Measurements from ENCODE around the gene UBE2E1.
"Not testable (repeated sequence)": the region's sequence is repeated elsewhere in the genome, so short reads cannot be mapped to it uniquely, and the experiment has no call there.

UBE2E1 gene

DNA sequence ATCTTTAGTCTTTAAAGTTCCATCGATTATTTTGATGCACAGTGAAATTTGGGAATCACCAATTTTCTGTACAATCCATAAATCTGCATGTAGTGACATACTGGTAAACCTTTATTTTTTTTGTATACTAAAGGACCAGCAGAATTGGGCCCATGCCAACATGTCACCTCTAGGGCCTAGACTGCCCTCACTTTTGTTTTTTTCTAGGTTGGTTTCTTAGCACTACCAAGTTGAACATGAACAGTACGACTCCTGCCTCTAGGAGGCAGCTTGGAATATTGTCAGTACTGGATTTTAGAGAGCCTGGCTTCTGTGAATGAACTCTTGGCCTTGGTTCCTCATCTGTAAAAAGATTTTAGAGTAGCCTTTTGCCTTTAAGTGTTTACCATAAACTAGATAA lies 78.7 kb downstream of the UBE2E1 start:
- DNase-seq: no peak

GRCh38 chr3:23885210-23885609 lies 79.5 kb downstream of the UBE2E1 start:
- DNase-seq: no peak

DNA sequence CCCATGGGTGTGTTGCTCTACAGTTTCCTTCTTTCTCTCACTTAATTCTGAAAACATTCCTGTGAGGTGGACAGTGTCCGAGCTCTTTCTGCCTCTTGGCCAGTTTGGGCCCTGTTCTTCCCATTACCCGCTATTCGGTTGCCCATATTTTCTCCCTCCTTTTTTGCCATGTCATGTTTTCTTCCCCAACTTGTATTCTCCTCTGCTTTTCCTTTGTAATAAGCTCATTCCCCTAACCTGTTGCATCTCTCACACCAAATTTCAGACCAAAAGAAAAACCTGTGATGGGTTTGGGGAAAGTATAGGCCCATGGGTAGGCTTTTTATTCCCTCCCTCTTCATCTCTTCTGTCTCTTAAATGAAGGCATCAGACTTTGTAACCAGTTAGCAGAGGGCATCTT lies 80.6 kb downstream of the UBE2E1 start:
- DNase-seq: no peak

GRCh38 chr3:23888617-23889228 lies 83.0 kb downstream of the UBE2E1 start:
- no peak for DNase-seq

DNA sequence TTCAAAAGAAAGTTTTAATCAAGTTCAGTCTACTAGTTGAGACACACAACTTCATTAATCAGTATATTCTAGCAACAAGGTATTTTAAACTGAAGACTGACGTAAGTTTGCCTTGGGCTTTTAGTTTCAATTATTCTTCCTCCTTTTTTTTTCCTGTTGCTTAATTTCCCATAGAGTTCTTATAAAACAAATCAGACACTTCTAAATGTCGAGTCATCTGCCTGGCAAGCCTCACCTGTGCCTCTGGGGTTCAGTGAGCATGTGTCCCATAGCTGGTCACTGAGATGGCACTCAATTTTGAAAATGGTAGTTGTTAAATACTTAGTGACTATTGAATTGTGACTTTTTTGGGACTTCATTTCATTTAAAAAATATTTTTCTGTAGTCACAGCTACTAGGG lies 83.6 kb downstream of the UBE2E1 start:
- no peak for DNase-seq

GRCh38 chr3:23889950-23890349 lies 84.2 kb downstream of the UBE2E1 start:
- DNase-seq: no peak

GRCh38 chr3:23894254-23895061 lies 88.7 kb downstream of the UBE2E1 start:
- no peak for DNase-seq

GRCh38 chr3:23895181-23895580 lies 89.4 kb downstream of the UBE2E1 start:
- no peak for DNase-seq

DNA sequence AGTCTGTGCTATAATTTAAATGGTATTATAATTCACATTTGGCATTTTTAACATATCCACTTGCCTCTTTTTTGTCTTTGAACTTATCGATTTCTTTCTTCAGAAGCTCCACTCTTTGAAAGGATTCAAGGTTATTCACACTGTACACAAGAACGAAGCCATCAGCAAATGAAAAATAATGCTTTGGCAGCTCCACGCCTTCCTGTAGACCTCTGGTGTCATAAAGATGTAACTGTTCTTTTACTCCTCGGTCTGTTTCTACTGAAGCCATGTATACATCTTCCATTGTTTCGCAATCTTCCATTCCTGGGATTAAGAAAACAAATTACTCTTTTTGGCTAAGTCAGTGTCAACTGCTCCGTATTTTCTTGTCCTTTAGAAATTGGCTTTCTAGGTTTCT lies 95.0 kb downstream of the UBE2E1 start:
- DNase-seq: no peak

DNA sequence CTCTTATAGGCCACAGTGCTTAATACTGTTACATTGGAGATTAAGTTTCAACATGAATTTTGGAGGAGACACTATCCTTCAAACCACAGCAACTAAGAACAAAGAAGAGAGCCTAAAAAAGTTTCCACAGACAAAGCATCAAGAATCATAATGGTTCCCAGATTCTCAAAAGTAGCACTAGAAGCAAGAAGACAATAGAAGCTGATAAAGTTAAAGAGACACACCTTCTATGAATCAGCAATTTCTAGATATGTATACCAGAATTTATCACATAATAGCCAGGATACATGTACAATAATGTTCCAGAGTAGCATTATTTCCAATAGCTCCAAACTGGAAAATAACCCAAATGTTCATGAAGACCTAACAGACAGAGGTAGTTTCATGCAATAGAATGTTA lies 98.8 kb downstream of the UBE2E1 start:
- no peak for DNase-seq

DNA sequence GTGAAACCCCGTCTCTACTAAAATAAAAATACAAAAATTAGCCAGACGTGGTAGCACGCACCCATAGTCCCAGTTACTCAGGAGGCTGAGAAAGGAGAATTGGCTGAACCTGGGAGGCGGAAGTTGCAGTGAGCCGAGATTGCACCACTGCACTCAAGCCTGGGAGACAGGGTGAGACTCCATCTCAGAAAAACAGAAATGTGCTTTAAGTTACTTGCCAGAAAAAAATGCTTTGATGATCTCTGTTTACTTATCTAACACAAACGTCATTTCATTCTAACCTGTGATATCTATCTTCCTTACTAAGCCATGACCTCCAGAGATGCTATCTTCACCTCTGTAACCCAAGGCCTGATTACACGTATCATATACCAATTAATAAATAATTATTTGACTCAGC lies 103.6 kb downstream of the UBE2E1 start:
- no peak for DNase-seq

DNA sequence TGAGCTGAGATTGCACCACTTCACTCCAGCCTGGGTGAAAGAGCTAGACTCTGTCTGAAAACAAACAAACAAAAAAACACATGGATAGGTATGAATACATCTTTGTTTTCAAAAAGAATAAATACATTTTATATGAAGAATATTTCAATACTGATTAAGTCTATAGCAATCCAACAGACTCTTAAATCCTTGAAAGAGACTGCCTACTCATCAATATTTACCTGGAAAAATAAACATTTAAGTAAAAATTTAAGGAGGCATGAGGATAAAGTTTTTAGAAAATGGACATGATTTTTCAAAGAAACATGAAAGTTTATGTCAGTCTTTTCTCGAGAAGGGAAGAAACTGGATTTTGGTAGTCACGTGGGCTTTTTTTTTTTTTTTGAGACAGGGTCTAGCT lies 105.6 kb downstream of the UBE2E1 start:
- no peak for DNase-seq

DNA sequence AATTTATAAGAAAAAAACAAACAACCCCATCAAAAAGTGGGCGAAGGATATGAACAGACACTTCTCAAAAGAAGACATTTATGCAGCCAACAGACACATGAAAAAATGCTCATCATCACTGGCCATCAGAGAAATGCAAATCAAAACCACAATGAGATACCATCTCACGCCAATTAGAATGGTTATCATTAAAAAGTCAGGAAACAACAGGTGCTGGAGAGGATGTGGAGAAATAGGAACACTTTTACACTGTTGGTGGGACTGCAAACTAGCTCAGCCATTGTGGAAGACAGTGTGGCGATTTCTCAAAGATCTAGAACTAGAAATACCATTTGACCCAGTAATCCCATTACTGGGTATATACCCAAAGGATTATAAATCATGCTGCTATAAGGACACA lies 106.6 kb downstream of the UBE2E1 start:
- DNase-seq: not testable (repeated sequence)

DNA sequence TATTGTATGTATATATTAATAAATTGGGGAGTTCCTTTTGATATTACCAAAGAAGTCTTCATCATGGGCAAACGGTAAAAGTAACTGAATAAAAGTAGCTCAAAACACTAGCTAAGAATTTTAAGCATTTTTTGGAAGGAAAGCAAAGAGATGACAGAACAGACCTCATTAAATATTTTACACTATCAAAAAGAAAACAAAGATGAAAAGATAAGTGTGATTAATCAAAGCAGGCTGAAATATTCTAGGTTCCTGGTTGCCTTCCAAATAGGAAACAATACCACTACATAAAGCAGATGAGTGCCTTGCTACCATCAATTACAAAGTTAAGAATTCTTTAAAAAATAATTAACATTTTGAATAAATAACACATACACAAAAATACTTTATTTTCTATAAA lies 107.4 kb downstream of the UBE2E1 start:
- no peak for DNase-seq

DNA sequence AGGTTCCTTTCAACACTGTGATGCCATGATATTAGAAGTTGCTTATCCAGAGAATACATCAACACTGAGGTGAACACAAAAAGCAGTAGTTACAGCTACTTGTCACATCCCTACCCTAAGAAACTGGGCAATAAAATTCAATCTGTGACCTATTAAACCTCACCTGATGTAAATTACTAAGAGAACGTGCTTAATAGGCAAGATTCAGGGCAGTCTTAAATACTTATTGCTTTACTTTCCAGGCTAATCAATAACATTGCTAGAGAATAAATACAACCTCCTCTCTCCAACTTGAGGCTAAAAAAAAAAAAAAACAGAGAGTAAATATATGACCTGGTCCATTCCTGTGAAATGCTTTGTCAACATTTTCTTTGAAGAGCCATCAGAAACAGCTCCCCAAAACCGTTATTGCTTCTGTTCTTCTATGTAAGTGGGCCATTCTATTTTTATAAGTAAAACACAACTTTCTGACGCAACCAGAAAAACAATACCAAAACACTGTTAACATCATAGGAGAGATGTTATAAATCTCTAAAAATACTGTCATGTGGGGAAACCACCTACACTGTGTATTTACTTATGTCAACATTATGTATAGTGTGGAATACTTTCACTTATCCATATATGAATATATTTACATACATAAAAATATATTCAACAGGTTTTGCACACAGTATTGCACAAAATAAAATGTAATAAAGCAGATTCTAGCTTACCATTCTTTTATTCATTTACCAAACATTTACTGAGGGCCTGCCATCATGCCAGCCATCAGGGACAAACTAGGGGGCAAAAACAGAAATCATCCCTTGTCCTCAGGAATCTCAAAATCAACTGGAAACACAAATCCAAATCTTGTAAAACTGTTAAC lies 108.4 kb downstream of the UBE2E1 start:
- DNase-seq: no peak

DNA sequence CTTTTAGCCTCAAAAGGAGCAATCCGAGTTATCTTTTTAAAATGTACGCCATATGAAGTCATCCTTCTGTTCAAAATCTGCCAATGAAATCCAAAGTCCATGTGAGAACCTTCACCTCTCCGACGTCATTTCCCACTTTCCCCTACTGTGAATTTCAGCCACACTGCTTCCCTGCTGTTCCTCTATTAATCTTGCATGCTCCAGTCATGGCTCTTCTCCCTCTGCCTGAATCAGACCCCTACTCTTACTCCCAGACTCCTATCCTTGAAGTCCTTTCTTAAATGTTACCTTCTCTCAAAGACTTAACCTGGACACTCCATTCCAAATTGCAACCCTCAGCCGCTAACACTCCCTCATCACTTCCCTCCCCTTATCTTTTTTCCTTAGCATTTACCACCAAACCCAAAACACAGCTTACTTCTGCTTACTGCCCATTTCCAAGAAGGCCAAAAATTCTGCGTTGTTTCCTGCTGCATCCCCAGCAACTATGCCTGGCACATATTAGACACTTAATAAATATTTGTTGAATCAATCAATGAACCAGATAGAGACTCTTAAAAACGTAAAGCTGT lies 109.9 kb downstream of the UBE2E1 start:
- DNase-seq: no peak

DNA sequence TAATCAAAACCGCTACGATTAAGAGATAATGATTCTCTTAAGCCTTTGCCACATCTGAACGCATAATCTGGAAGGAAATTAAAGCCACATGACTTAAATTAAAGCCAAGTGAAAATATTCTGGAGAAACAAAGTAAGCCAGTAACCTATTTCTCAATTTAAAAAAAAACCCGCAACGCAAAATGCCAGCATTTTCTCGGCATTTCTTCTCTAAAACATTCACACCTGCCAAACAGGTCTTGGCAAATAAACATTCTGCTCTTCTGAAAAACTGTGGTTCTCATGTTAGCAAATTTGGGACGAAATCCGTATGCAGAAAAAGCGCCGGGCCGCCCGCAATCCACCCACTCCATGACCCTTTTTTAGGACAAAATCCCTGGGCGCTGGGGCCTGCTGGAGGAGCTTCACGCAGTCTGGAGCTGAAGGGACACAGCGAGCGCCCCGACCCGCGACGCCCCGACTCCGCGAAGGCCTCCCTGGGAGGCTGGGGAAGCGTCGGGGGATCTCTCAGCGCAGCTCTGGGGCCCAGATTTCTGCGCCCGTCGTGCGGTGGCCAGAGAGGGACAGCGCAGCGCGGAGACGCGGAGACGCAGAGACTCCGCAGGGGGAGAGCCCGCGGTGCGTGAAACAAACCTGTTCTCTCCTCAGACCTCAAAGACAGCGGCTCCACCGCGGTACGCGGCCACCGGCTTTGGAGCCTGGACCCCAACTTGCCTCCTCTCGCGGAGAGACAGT lies 110.6 kb downstream of the UBE2E1 start:
- no peak for DNase-seq

DNA sequence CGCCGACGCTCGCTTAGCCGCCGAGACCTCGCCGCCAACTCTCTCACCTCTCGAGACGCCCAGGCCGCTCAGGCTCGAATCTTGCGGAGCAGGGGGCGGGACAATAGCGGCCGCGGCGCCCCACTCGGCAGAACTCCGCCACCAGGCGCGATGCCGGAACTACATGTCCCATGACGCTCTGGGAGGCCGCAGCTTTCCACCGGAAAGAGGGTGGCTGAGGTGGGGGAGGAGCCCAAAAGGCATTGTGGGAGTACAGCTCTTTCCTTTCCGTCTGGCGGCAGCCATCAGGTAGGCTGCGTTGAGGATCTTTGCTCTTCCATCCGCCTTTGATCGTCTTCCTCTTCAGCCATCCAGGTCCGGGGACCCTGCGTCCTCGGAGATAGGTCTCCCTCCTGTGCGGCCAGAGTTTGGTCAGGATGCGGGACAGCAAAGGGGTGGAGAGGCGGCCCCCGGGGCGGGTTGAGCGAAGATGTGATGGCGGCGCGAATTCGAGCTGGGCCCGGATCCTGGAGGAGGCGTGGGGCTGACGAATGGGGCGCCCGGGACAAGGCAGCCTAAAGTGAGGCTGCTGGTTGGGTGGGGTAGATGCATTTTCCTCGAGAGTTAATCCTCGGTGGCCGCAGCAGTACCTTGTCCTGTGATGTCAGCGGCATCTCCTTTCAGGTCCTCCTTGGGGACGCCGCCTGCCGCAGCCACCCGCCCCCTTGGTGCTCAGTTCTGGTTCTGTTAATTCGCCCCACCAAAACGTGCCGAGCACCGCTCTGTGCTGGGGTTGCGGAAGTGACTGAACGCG lies 111.3 kb downstream of the UBE2E1 start, which contains the start of the genes NKIRAS1 and RPL15:
NKIRAS1 (minus strand) TSS at position 105 of the 793 bp plus-strand sequence. CDS start 6,086 bp downstream, outside the sequence.
RPL15 (plus strand) TSS at position 247 of the 793 bp plus-strand sequence. CDS start 728 bp downstream, outside the sequence.
- DNase-seq: peak; percentile 97

GRCh38 chr3:23917679-23918303 lies 112.0 kb downstream of the UBE2E1 start:
- DNase-seq: not testable (repeated sequence)

- not testable (repeated sequence) for DNase-seq
Measured at GRCh38 chr3:23918331-23918730, 112.6 kb downstream of the UBE2E1 start.

DNA sequence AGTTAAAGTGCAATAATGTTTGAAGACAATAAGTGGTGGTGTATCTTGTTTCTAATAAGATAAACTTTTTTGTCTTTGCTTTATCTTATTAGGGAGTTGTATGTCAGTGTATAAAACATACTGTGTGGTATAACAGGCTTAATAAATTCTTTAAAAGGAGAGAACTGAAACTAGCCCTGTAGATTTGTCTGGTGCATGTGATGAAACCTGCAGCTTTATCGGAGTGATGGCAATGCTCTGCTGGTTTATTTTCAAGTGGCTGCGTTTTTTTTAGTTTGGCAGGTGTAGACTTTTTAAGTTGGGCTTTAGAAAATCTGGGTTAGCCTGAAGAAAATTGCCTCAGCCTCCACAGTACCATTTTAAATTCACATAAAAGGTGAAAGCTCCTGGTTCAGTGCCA lies 113.9 kb downstream of the UBE2E1 start:
- no peak for DNase-seq
